ENCODE data around the gene MAN2A2. TPM values are rescaled to one million over a fixed set of nuclear protein-coding genes. Genes with fewer than 3 reads are reported as not detected.

Gene MAN2A2
- total and polyA plus RNA-seq, 9 of the 15 experiments (the other 6 are each of a cell fraction or from before 2014, with no cell fraction given), result 7.3 to 151 (median 43.4) TPM

GRCh38 chr15:90860450-90860849 is 42.7 kb upstream of the MAN2A2 start:
- 76% methylated on average over 7 of the region's 7 CpGs for WGBS (ENCODE audit: insufficient coverage, low coverage, missing lambda C conversion rate)
- H3K4me3 ChIP-seq, result no peak overlapping the region
- BruUV-seq (replicated peaks), result no TSS peak
- H3K79me2 ChIP-seq (ENCODE audit: control insufficient read depth, insufficient read depth, low read length), result no peaks in the 10 kb centered on the region
- intact Hi-C loops (cut with micrococcal nuclease) (no loop called here), in situ Hi-C loops (cut with MboI) (no loop called here)
- no peaks in the 10 kb centered on the region for H3K9me3 ChIP-seq (replicated peaks; ENCODE audit: control insufficient read depth, insufficient read depth, low read depth, low read length)
- ChIA-PET POLR2A (interaction anchor here (0.6 to 1.6 kb wide), 2 partner anchors 8 to 210 kb away, joined by 3 to 6 read pairs; partner anchors contain the start of gene FURIN), CTCF (ENCODE audit: low intra/inter-chr PET ratio) (no interaction called here)
- no peak overlapping the region for H3K27ac ChIP-seq (ENCODE audit: extremely low read depth, low read depth, low read length)
- no peaks in the 10 kb centered on the region for H3K9me1 ChIP-seq (ENCODE audit: control insufficient read depth, insufficient read depth, low read length)
- no peak for DNase-seq (ENCODE audit: extremely low read depth in 1 of 4, low spot score in 3 of 4)
- H3K27me3 ChIP-seq (ENCODE audit: control insufficient read depth in 2 of 2, insufficient read depth in 2 of 2, low read length in 2 of 2), result no peaks in the 10 kb centered on the region
- H2AFZ ChIP-seq (ENCODE audit: low read depth, low read length), result no peak overlapping the region
- no peak for ATAC-seq
- H3K9ac ChIP-seq (ENCODE audit: insufficient read depth in 1 of 2, low read depth in 2 of 2, low read length in 2 of 2), result no peak overlapping the region
- H3K36me3 ChIP-seq (ENCODE audit: control insufficient read depth, insufficient read depth, low read length), result no peaks in the 10 kb centered on the region
- no peak overlapping the region for H3K4me2 ChIP-seq (ENCODE audit: insufficient read depth, low read length)
- H3K4me1 ChIP-seq (replicated peaks in 1 of 2; ENCODE audit: control insufficient read depth in 2 of 2, insufficient read depth in 2 of 2, low read length in 2 of 2), result peaks cover 19 to 27% of the 10 kb centered on the region in 2 experiments; a peak in 4 of 5 replicates
- no peak for FAIRE-seq
- no peaks in the 10 kb centered on the region for H4K20me1 ChIP-seq (replicated peaks; ENCODE audit: control insufficient read depth, insufficient read depth, low read length)
- no peak for TF ChIP-seq MCM5 (IDR thresholded peaks at IDR 0.05; ENCODE audit: low read depth)
- no peak for TF ChIP-seq MGA (IDR thresholded peaks at IDR 0.05)
- no peak for TF ChIP-seq EHMT2 (IDR thresholded peaks at IDR 0.05)
- no peak for TF ChIP-seq ZBTB9 (CRISPR knock-in tag; IDR thresholded peaks at IDR 0.05)
- no peak for TF ChIP-seq NCOA2 (IDR thresholded peaks at IDR 0.05; ENCODE audit: partially characterized antibody in 2 of 2)
- TF ChIP-seq CGGBP1 (CRISPR knock-in tag; IDR thresholded peaks at IDR 0.05), result no peak
- no peak for TF ChIP-seq ZNF717 (CRISPR knock-in tag; IDR thresholded peaks at IDR 0.05)
- TF ChIP-seq GTF2E2 (tag; IDR thresholded peaks at IDR 0.05), result no peak
- TF ChIP-seq POLR2AphosphoS2 (IDR thresholded peaks at IDR 0.05; ENCODE audit: low read length), result no peak
- no peak for TF ChIP-seq SREBF2 (CRISPR knock-in tag; IDR thresholded peaks at IDR 0.05)
- no peak for TF ChIP-seq CBX1 (IDR thresholded peaks at IDR 0.05; ENCODE audit: low read depth)
- TF ChIP-seq GATA2 (CRISPR knock-in tag; IDR thresholded peaks at IDR 0.05), result no peak
